GM15510 (cell line): Measurements from ENCODE around the gene OSBP2.

Experiments used
- POLR2A ChIP-seq: IDR thresholded peaks from 3 replicates; pipeline ENCODE4 v1.6.1; 2011; ENCODE audit warnings: borderline replicate concordance; ENCODE audit not compliant: insufficient read length; ENCODE audit errors: extremely low read depth

Gene OSBP2

GRCh38 chr22:30868663-30869385, 174.2 kb downstream of the OSBP2 start:
- no peak for TF ChIP-seq POLR2A

DNA sequence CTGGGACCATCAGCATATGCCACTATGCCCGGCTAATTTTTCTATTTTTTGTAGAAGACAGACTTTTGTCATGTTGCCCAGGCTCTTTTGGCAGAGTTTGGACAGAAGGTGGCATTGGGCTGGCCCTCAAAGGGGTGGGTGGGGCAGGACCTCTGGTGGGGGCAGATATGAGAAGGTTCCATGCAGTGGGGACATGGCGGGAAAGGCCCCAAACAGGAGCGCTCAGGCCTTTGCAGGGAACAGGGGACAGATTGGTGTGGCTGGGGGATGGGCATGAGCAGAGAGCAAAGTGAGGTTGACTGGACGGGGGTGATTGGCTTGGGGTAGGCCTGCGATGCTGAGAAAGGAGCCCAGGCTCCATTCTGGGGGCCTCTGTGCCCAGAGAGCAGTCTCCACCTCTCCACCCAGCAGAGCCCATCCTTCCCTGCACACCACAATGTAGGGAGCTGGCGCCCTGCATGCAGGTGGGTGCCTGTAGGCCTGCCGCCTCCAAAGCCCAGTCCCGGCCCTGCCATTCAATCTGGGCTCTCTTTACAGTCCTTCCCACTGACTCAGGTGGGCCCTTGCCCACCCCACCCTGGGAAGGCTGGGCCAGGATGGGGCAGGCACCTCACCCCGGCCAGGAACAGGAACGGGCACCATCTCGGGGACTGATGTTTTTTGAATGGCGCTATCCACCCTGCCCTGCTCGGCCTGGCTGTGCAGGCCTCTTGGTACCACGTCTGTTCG, 175.2 kb downstream of the OSBP2 start:
- TF ChIP-seq POLR2A, result no peak

GRCh38 chr22:30870451-30871345, 176.0 kb downstream of the OSBP2 start:
- no peak for TF ChIP-seq POLR2A

DNA sequence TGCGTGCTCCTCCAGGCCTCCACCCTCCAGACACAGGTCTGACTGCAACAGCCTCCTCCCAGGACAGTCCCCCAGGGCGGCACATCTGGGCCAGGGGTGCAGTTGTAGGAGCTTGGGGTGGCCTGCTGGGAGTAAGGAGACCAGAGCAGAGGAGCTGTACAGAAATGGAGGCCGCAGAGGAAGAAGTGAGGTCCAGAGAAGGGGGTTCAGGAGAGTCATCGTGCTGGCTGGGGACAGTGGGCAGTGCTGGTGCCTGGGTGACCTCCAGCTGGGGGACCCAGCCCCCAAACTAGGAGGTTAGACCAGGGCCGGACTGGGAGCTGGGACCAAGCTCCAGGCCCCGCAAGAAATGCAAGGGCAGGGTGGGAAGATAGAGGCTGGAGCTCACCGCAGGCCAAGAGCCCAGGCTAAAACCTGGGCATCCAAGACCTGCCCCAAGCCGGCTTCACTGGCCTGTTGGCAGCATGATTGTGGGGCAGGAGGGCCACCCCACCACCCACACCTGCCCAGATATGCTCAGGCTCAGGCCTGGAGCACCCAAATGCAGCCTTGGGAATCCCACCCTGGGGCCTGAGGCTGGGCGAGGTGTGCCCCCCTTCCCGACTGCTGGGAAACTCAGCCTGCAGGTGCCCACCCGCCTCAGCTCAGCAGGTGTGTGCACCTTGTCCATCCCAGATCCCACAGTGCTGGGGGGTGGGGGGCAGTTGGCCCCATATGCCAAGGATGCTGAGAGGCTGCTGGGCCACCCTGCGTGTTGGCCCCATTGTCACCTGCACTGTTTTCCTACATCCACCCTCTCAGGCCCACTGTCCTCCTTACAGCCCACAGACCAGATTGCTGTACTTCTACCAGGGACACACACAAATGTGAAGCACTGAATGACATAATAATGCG, 177.0 kb downstream of the OSBP2 start:
- no peak for TF ChIP-seq POLR2A

DNA sequence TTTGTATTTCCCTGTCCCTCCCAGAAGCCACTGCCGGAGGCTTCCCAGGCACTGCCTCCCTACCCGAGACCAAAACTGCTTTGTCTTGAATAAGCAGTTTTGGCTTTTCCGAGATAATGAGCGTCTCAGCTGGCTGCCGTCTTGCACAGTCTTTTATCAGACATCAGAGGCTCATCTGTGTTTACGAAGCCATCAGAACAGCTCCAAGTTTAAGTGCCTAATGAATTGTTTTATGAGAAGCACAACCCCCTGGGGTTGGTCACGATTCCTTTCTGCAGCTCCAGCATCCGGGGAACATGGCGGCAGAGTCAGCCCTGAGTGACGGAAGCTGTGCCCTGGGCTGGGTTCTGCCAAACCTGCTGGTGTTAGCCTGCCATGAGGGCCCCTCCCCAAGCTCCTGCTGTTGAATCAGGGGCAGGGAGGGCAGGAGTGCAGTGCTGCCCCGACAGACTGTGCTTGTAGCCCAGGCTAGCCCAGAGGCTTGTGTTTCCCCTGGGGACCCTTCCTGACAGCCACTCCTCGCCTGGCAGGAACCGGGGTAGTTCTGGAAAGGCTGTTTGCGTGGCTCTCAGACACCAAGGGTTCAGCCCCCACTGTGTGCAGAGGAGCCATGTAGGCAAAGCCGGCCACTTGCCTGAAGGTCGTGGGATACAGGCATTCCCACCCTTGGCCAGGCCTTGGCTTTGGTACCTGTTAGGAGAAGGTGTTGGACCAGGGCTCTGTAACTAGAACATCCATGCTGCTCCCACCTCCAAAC, 177.8 kb downstream of the OSBP2 start:
- no peak for TF ChIP-seq POLR2A

DNA sequence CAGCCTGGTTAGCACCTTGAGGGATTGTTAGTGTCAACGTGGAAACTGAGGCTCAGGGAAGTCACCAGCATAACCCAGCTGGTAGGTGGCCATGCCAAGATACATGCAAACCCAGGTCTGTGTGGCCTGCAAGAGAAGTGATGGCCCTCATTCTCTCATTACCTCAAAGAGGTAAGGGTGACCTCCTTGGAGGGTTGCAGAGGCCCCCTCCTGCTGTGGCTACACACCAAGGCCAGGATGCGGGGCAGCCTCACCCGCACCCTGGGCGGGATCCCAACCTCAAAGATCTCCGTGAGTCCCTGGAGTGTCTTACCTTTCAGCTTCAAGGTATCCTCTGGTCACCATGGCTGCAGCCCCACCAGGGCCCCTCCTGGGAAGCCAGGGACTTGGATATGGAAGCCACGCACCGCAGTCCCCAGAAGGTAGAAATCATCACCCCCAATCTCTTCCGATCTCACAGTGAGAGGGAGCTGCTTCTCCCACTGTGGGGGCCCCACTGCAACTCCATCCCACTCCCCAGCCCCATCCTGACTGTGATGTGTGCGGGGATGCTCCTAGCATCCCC, 178.5 kb downstream of the OSBP2 start:
- no peak for TF ChIP-seq POLR2A

GRCh38 chr22:30873661-30874060, 179.0 kb downstream of the OSBP2 start:
- TF ChIP-seq POLR2A, result no peak

GRCh38 chr22:30874431-30875370, 180.0 kb downstream of the OSBP2 start:
- TF ChIP-seq POLR2A, result no peak

- TF ChIP-seq POLR2A, result no peak
Measured at GRCh38 chr22:30875481-30876215, 181.0 kb downstream of the OSBP2 start.

- no peak for TF ChIP-seq POLR2A
Measured at GRCh38 chr22:30876221-30876751, 181.6 kb downstream of the OSBP2 start.

DNA sequence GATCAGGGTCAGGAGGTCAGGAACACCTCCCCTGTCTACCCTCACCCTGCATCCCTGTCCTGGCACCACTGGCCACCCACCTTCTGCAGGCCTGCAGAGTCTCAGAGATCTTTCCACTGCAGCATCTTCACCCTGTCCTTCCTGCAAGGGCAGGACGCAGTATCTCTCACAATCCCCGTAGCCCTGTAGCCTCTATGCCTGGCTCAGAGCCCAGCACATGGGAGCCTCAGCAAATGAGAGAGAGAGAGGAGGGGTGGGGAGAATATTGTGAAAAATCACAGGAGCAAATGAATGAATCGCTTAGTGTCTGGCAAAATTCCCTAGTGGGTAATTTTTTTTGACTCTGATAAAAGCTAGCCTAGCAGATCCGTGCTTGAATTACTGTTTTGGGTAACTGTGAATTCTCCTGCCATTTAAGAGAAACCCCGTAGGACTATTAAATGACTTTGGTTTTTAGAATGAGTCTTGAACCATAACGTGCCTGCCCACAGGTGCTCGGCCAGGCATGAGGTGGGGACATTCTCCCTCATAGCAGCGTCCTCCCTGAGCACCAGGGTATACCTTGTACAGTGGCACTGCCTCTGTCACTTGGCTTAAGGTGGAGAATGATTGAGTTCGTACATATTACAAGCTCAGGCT, 182.4 kb downstream of the OSBP2 start:
- no peak for TF ChIP-seq POLR2A
